Breast epithelium (tissue), 3 donors: ENCODE data around the gene ASXL1.

ENCODE experiments used
- CTCF ChIP-seq, 3 donors: fragments of 450-650 bp; IDR thresholded peaks; one replicate each; pipeline ENCODE4 v1.5.1; 2016 to 2017; ENCODE audit warnings: antibody characterized with exemption in 3 of 3, mild to moderate bottlenecking in 3 of 3, moderate library complexity in 3 of 3
- POLR2A ChIP-seq: fragments of 450-650 bp; IDR thresholded peaks from one replicate; pipeline ENCODE4 v1.6.1; 2016; ENCODE audit warnings: antibody characterized with exemption, mild to moderate bottlenecking, moderate library complexity
- POLR2AphosphoS5 ChIP-seq, 3 donors: sonication (generic); formaldehyde crosslinking; IDR thresholded peaks; one replicate each; pipeline ENCODE4 v1.6.1; 2017; ENCODE audit warnings: antibody characterized with exemption in 3 of 3

GRCh38 chr20:32380745-32381144 lies 22.6 kb downstream of the ASXL1 start:
- TF ChIP-seq CTCF (IDR thresholded peaks at IDR 0.05) (no peak), POLR2AphosphoS5 (IDR thresholded peaks at IDR 0.05) (no peak), POLR2A (no peak)
